Mesodermal cell (in vitro differentiated cells): ENCODE data around the gene LRP6.

Experiments used
- H3K27ac ChIP-seq: 2 replicates; pipeline ENCODE4 v1.7.0; 2013; ENCODE audit warnings: mild to moderate bottlenecking, low read depth, low read length, moderate library complexity; ENCODE audit not compliant: severe bottlenecking
- H3K36me3 ChIP-seq: 2 replicates; pipeline ENCODE4 v1.7.1; 2013; ENCODE audit warnings: mild to moderate bottlenecking, low read length, moderate library complexity; ENCODE audit not compliant: control insufficient read depth, insufficient read depth
- H3K4me1 ChIP-seq: one replicate; pipeline ENCODE4 v1.7.1; 2013; ENCODE audit warnings: mild to moderate bottlenecking, low read length; ENCODE audit not compliant: insufficient read depth, control insufficient read depth, poor library complexity, severe bottlenecking
- H3K4me3 ChIP-seq: 2 replicates; pipeline ENCODE4 v1.7.0; 2013; ENCODE audit warnings: low read length, control low read depth, mild to moderate bottlenecking; ENCODE audit not compliant: insufficient read depth, poor library complexity, severe bottlenecking; ENCODE audit errors: extremely low read depth
- H3K9me3 ChIP-seq: 2 replicates; pipeline ENCODE4 v1.7.1; 2013; ENCODE audit warnings: mild to moderate bottlenecking, low read length, moderate library complexity; ENCODE audit not compliant: control insufficient read depth
- WGBS, 2 experiments: methylation state at CpG; one replicate each; pipeline ENCODE4 v1.1.5; 2013; ENCODE audit warnings: missing lambda C conversion rate in 2 of 2; ENCODE audit not compliant: insufficient coverage in 2 of 2; 5-methylcytosine and 5-hydroxymethylcytosine counted together

LRP6 gene

GRCh38 chr12:12097891-12098690, 168.8 kb downstream of the LRP6 start:
- WGBS, 2 experiments = 94% methylated on average over 3 to 5 of the region's 6 CpGs
- no peak overlapping the region for H3K27ac ChIP-seq
- peaks cover 9% of the 10 kb centered on the region for H3K36me3 ChIP-seq
- H3K4me3 ChIP-seq = no peak overlapping the region
- H3K9me3 ChIP-seq = no peaks in the 10 kb centered on the region
- peaks cover 24% of the 10 kb centered on the region for H3K4me1 ChIP-seq

DNA sequence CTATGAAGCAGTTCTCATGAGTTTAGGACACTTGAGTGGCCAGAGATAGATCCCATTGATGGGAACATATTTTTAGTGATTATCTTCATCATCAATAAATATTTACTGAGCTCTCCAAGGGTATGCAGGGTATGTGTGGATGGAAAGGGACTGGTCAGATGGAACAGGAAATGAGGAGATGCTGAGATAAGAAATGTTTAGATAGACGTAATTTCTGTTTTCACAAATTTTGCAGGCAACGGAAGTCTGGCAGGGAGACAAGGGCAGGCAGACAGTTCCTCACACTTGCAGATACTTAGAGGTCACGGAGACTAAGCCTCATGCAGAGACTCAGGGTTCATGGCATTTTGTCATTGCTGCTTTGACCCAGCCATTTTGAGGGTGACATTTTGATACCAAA, 171.8 kb downstream of the LRP6 start:
- WGBS, 2 experiments = 85 to 93% methylated on average over 3 of the region's 3 CpGs
- Histone ChIP-seq H3K4me1 (peaks cover 38% of the 10 kb centered on the region), H3K4me3 (no peak overlapping the region), H3K9me3 (no peaks in the 10 kb centered on the region), H3K36me3 (no peaks in the 10 kb centered on the region), H3K27ac (no peak overlapping the region)

- Histone ChIP-seq H3K27ac (no peak overlapping the region), H3K4me1 (peaks cover 37% of the 10 kb centered on the region), H3K36me3 (no peaks in the 10 kb centered on the region), H3K9me3 (no peaks in the 10 kb centered on the region), H3K4me3 (no peak overlapping the region)
- 89 to 96% methylated on average over 4 of the region's 4 CpGs for WGBS, 2 experiments
Measured at GRCh38 chr12:12094481-12094880, 172.4 kb downstream of the LRP6 start.

DNA sequence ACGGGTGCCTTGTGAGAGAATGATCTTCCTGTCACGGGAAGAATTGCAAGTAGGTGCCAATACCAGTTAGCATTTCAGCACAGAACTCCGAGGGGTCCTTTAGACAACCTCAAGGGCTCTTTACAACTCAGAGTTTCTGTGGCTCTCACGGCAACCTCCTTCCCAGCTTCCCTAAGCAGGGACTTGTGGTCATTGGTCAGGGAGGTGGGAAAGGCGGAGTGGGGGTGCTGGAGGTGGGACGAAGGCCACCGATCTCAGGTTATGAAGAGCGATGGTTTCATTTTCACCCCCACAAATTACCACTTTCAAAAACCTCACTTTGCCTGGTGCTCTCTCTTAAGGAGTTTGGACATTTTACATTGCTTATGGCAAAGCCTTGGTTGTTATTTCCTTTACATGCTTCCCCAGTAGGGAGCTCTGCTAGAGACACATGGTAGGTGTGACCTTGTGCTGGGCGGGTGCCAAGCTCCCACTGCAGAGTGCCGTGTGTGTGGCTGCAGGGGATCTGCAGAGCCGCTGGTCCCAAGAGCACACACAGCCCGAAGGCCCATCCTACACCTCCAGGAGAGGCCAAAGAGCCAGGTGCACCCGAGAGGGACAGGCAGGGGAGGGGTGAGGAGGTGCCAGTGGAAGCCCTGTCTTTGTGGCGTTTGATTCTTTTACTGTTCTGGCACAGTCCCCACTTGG, 174.7 kb downstream of the LRP6 start:
- no peaks in the 10 kb centered on the region for H3K36me3 ChIP-seq
- no peak overlapping the region for H3K27ac ChIP-seq
- WGBS, 2 experiments = 93 to 94% methylated on average over 5 to 12 of the region's 14 CpGs
- H3K9me3 ChIP-seq = no peaks in the 10 kb centered on the region
- no peak overlapping the region for H3K4me3 ChIP-seq
- H3K4me1 ChIP-seq = peaks cover 28% of the 10 kb centered on the region

- Histone ChIP-seq H3K27ac (no peak overlapping the region), H3K9me3 (no peaks in the 10 kb centered on the region)
Measured at GRCh38 chr12:12091071-12091470, 175.8 kb downstream of the LRP6 start.

GRCh38 chr12:12088761-12089160, 178.1 kb downstream of the LRP6 start:
- Histone ChIP-seq H3K27ac (no peak overlapping the region), H3K36me3 (no peaks in the 10 kb centered on the region), H3K4me3 (no peak overlapping the region), H3K9me3 (no peaks in the 10 kb centered on the region), H3K4me1 (peaks cover 24% of the 10 kb centered on the region)
- 93 to 94% methylated on average over 6 to 7 of the region's 9 CpGs for WGBS, 2 experiments

More at GRCh38 chr12:12091071-12091470, 175.8 kb downstream of the LRP6 start:
- H3K4me3 ChIP-seq = no peak overlapping the region
- H3K36me3 ChIP-seq = no peaks in the 10 kb centered on the region
- H3K4me1 ChIP-seq = peaks cover 35% of the 10 kb centered on the region
- WGBS, 2 experiments = 92% methylated on average over 2 to 3 of the region's 3 CpGs

DNA sequence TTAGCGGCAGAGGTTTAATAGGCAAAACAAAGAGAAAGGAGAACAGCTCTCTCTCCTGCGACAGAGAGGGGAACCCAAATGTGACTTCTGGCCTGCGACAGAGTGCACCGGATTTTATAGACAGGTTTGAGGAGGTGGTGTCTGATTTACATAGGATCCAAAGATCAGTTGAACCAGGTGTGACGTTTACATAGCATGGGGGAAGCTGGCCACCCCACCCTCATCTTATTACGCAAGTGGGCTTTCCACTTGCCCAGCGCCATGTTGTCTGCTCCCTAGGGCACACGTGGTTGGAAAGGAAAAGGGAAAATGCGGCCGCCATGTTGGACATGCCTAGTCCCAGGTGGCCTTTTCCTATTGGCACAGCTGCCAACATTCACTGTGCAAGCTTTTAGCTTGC, 178.7 kb downstream of the LRP6 start:
- peaks cover 27% of the 10 kb centered on the region for H3K4me1 ChIP-seq
- WGBS, 2 experiments = 94 to 99% methylated on average over 6 to 9 of the region's 10 CpGs

GRCh38 chr12:12087693-12088034, 179.2 kb downstream of the LRP6 start:
- no peak overlapping the region for H3K4me3 ChIP-seq
- WGBS, 2 experiments = 50 to 57% methylated on average over 1 of the region's 2 CpGs
- H3K27ac ChIP-seq = no peak overlapping the region
- H3K9me3 ChIP-seq = no peaks in the 10 kb centered on the region
- H3K4me1 ChIP-seq = peaks cover 24% of the 10 kb centered on the region
- H3K36me3 ChIP-seq = no peaks in the 10 kb centered on the region

More for the DNA sequence above, 178.7 kb downstream of the LRP6 start:
- H3K27ac ChIP-seq = no peak overlapping the region
- H3K9me3 ChIP-seq = no peaks in the 10 kb centered on the region
- no peaks in the 10 kb centered on the region for H3K36me3 ChIP-seq
- no peak overlapping the region for H3K4me3 ChIP-seq

GRCh38 chr12:12086973-12087692, 179.7 kb downstream of the LRP6 start:
- Histone ChIP-seq H3K4me1 (peaks cover 19% of the 10 kb centered on the region), H3K36me3 (no peaks in the 10 kb centered on the region), H3K9me3 (no peaks in the 10 kb centered on the region), H3K4me3 (no peak overlapping the region), H3K27ac (no peak overlapping the region)
- WGBS, 2 experiments = 62 to 64% methylated on average over 8 of the region's 9 CpGs

DNA sequence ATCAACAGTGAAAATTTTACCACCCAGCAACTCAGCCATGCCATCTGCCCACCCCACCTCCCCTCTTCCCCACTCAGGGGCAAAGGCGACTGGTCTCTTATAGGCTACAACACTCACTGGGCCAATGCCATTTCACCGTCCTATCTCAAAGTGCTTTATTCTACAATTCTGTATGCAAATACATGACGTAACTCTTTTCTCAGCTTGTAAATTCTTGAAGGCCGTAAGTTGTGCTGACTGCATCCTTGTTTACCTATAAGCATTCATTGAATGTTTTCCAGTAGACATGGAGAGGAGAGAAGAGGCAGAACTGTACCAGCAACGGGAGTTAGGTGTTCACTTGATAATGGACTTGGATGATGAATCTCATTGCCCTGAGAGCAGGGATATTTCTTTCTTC, 180.5 kb downstream of the LRP6 start:
- 89 to 95% methylated on average over 3 to 4 of the region's 5 CpGs for WGBS, 2 experiments
- no peaks in the 10 kb centered on the region for H3K36me3 ChIP-seq
- H3K4me1 ChIP-seq = peaks cover 17% of the 10 kb centered on the region
- no peak overlapping the region for H3K4me3 ChIP-seq
- no peaks in the 10 kb centered on the region for H3K9me3 ChIP-seq
- no peak overlapping the region for H3K27ac ChIP-seq
